ENCODE data around the gene EIF5A. TPM values are rescaled to one million over a fixed set of nuclear protein-coding genes. Genes with fewer than 3 reads are reported as not detected.

EIF5A gene
- polyA plus RNA-seq, 2 of the 4 experiments (the other 2 are of a cell fraction): 969 to 1,918 TPM

GRCh38 chr17:7284911-7285310, 22.5 kb upstream of the EIF5A start:
- Histone ChIP-seq H3K4me3 (no peak overlapping the region), H3K27ac (no peak overlapping the region), H3K4me1 (peaks cover 11% of the 10 kb centered on the region), H3K9me3 (no peaks in the 10 kb centered on the region), H3K4me2 (no peak overlapping the region)
- WGBS (ENCODE audit: missing lambda C conversion rate): 69% methylated on average over 16 of the region's 16 CpGs
- ChIA-PET CTCF (interaction anchor here (0.7 to 13.5 kb wide), 12 partner anchors 9 to 276 kb away, joined by 3 to 446 read pairs (median 4); partner anchors contain the start of gene CTDNEP1), POLR2A (no interaction called here)
- TF ChIP-seq FOSB (CRISPR knock-in tag; IDR thresholded peaks at IDR 0.05): no peak
- no peak for TF ChIP-seq ZC3H11A (IDR thresholded peaks at IDR 0.05)
- no peak for TF ChIP-seq BCL3 (IDR thresholded peaks at IDR 0.05)
- TF ChIP-seq ELK1 (IDR thresholded peaks at IDR 0.05; ENCODE audit: low read depth, low read length): no peak
- no peak for TF ChIP-seq USF2 (IDR thresholded peaks at IDR 0.05)
- no peak for TF ChIP-seq NPAS2 (CRISPR knock-in tag; IDR thresholded peaks at IDR 0.05; ENCODE audit: borderline replicate concordance)
- no peak for TF ChIP-seq MAZ (IDR thresholded peaks at IDR 0.05; ENCODE audit: borderline replicate concordance, low read depth, low read length)
- no peak for TF ChIP-seq MAFK (IDR thresholded peaks at IDR 0.05; ENCODE audit: partially characterized antibody)
- no peak for TF ChIP-seq RFX5 (IDR thresholded peaks at IDR 0.05)
- no peak for TF ChIP-seq CTCF (IDR thresholded peaks at IDR 0.05)
- no peak for TF ChIP-seq ZNF302 (CRISPR knock-in tag; IDR thresholded peaks at IDR 0.05)
- ATAC-seq: no peak
- DNase-seq (ENCODE audit: low read depth in 1 of 2, low spot score in 1 of 2): no peak
- no peak for FAIRE-seq

- peaks cover 8% of the 10 kb centered on the region for H3K4me1 ChIP-seq
- no peak overlapping the region for H3K4me2 ChIP-seq
- CTCF ChIA-PET: interaction anchor here (0.6 to 13.5 kb wide), 12 partner anchors 8 to 330 kb away, joined by 3 to 446 read pairs (median 4); partner anchors contain the start of genes ACADVL and DLG4
- H3K4me3 ChIP-seq: no peak overlapping the region
- ATAC-seq (no peak), DNase-seq (ENCODE audit: low read depth in 1 of 2, low spot score in 1 of 2) (no peak), FAIRE-seq (no peak)
- TF ChIP-seq KDM1A (IDR thresholded peaks at IDR 0.05; ENCODE audit: low read depth) (no peak), HDAC2 (IDR thresholded peaks at IDR 0.05) (no peak), REST (IDR thresholded peaks at IDR 0.05) (no peak), MAZ (IDR thresholded peaks at IDR 0.05; ENCODE audit: borderline replicate concordance, low read depth, low read length) (no peak), RCOR1 (IDR thresholded peaks at IDR 0.05; ENCODE audit: low read depth, low read length) (no peak), NPAS2 (CRISPR knock-in tag; IDR thresholded peaks at IDR 0.05; ENCODE audit: borderline replicate concordance) (no peak)
- 76% methylated on average over 7 of the region's 12 CpGs for WGBS (ENCODE audit: missing lambda C conversion rate)
- no peaks in the 10 kb centered on the region for H3K9me3 ChIP-seq
- H3K27ac ChIP-seq: no peak overlapping the region
- POLR2A ChIA-PET: no interaction called here
These were observed 21.7 kb upstream of the EIF5A start for GRCh38 chr17:7285679-7286078.

Data from A549 (cell line).